Type B pancreatic cell (in vitro differentiated cells): ENCODE measurements around the gene FAAP100. TPM values are rescaled to one million over a fixed set of nuclear protein-coding genes. Genes with fewer than 3 reads are reported as not detected.
A peak's percentile ranks its signal among the peaks of the same experiment; 100 is the strongest.

Experiments used
- DNase-seq: peaks from one replicate; pipeline ENCODE4 v3.0.0; 2021; ENCODE audit warnings: mixed read lengths; ENCODE audit not compliant: unreplicated experiment; ENCODE audit errors: extremely low spot score
- H3K27ac Mint-ChIP-seq: 2 replicates; pipeline ENCODE4 v1.8.0; 2021; ENCODE audit warnings: mild to moderate bottlenecking, mixed read lengths
- H3K27me3 Mint-ChIP-seq: 2 replicates; pipeline ENCODE4 v1.8.0; 2021; ENCODE audit warnings: mixed read lengths
- H3K36me3 Mint-ChIP-seq: 2 replicates; pipeline ENCODE4 v1.8.0; 2021; ENCODE audit warnings: mixed read lengths
- H3K4me1 Mint-ChIP-seq: one replicate; pipeline ENCODE4 v1.8.0; 2021; ENCODE audit warnings: mixed read lengths; ENCODE audit not compliant: unreplicated experiment
- H3K4me3 Mint-ChIP-seq: 2 replicates; pipeline ENCODE4 v1.8.0; 2021; ENCODE audit warnings: mild to moderate bottlenecking, mixed read lengths
- H3K9me3 Mint-ChIP-seq: 2 replicates; pipeline ENCODE4 v1.8.0; 2021; ENCODE audit warnings: mixed read lengths
- CTCF ChIP-seq: fragments of 200-600 bp; sonication (generic); conservative IDR thresholded peaks from 2 replicates; pipeline ENCODE4 v1.5.0; 2021; ENCODE audit warnings: antibody characterized with exemption, mild to moderate bottlenecking
- total RNA-seq: library from RNA; stranded (reverse); gene quantifications from 2 replicates; pipeline ENCODE4 v1.2.1, GENCODE V29; 2021; ENCODE audit warnings: low replicate concordance

Gene FAAP100
- total RNA-seq, 1 donor from 2014 or later, result 44.7 TPM

DNA sequence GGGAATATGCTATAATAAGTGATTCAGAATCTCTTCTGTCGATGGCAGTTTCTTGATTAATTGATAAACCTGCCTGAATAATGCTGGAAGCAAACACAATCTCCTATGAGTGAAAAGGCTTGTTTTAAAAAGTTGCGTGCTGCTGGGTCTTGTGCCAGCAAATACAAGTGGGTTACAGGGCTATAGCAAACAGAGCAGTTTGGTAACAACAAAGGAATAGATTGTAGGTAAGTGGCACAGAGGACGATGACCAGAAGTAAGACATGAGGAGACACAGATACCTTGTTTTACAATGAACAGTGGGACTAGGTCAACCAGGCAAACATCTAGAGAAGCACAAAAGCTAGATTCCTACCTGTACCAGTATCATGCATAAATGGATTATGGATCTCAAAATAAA lies 23.7 kb upstream of the FAAP100 start:
- Mint-ChIP-seq H3K36me3 (peaks cover 33% of the 10 kb centered on the region), H3K4me3 (no peak overlapping the region), H3K9me3 (no peaks in the 10 kb centered on the region), H3K4me1 (peaks cover 31% of the 10 kb centered on the region), H3K27me3 (no peaks in the 10 kb centered on the region), H3K27ac (peak overlapping the region; percentile 48)
- TF ChIP-seq CTCF, result no peak
- DNase-seq, result no peak

GRCh38 chr17:81574643-81574956 lies 22.4 kb upstream of the FAAP100 start:
- DNase-seq, result no peak
- Mint-ChIP-seq H3K9me3 (no peaks in the 10 kb centered on the region), H3K27me3 (no peaks in the 10 kb centered on the region), H3K27ac (no peak overlapping the region), H3K36me3 (peaks cover 29% of the 10 kb centered on the region), H3K4me3 (no peak overlapping the region), H3K4me1 (peaks cover 31% of the 10 kb centered on the region)
- TF ChIP-seq CTCF, result no peak

DNA sequence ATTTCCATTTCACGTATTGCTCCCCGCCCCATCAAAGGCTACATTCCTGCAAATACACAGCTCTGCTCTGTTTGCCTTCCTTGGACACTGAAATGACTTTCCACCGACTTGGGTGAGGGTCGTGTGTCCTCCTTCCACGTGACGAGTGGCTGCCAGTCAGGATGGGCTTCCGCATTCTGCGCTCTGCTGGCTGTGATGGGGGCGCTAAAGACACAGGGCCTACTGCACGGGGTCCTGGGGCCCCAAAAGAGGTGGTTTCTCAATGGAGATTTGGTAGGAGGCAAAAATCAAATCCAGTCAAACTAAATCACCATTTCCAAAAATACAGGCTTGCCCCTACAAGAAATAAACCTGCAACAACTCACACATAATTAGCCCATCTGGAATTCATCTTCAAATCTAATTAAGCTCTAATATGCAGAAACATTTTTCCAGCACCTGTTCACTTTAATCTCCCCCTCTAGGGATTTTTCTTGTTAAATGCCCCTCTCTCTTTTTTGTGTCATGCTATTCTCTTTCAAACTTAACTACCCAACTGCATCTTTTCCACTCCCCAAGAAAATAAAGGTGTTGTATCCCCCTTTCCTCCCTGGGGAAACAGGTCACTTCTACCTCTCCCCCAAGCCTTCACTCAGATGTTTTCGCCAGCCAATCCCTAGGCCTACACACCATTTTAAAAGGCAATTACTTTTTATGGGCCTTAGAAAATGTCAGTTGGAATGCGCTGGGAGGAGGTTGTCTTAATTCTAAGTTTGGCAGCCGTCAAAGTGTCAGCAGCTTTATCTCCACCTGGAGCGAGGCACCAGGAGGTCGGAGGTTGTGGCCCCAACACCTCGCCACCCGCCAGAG lies 21.9 kb upstream of the FAAP100 start:
- Mint-ChIP-seq H3K9me3 (no peaks in the 10 kb centered on the region), H3K4me1 (peaks cover 31% of the 10 kb centered on the region), H3K4me3 (no peak overlapping the region), H3K36me3 (peaks cover 26% of the 10 kb centered on the region), H3K27ac (no peak overlapping the region), H3K27me3 (no peaks in the 10 kb centered on the region)
- no peak for DNase-seq
- no peak for TF ChIP-seq CTCF

GRCh38 chr17:81572563-81573168 lies 20.5 kb upstream of the FAAP100 start:
- Mint-ChIP-seq H3K27me3 (no peaks in the 10 kb centered on the region), H3K4me1 (peaks cover 26% of the 10 kb centered on the region), H3K4me3 (no peak overlapping the region), H3K36me3 (peaks cover 22% of the 10 kb centered on the region), H3K9me3 (no peaks in the 10 kb centered on the region), H3K27ac (peak overlapping the region; percentile 3)
- no peak for TF ChIP-seq CTCF
- no peak for DNase-seq

- no peak for DNase-seq
- Mint-ChIP-seq H3K36me3 (peaks cover 17% of the 10 kb centered on the region), H3K4me1 (peaks cover 9% of the 10 kb centered on the region), H3K4me3 (no peak overlapping the region), H3K27me3 (no peaks in the 10 kb centered on the region), H3K9me3 (no peaks in the 10 kb centered on the region), H3K27ac (no peak overlapping the region)
- TF ChIP-seq CTCF, result no peak
Measured at GRCh38 chr17:81570964-81571363, 18.8 kb upstream of the FAAP100 start.
